HepG2 (cell line): ENCODE data around the gene GNG7. TPM values are rescaled to one million over a fixed set of nuclear protein-coding genes. Genes with fewer than 3 reads are reported as not detected.

ENCODE experiments used
- ADNP ChIP-seq: sonication (generic); formaldehyde crosslinking; IDR thresholded peaks from 2 replicates; pipeline ENCODE4 v1.4.0; 2020; ENCODE audit warnings: missing genetic modification reagents
- ARNT ChIP-seq: fragments of 450-650 bp; IDR thresholded peaks from 2 replicates; pipeline ENCODE4 v1.6.1; 2017
- CENPT ChIP-seq: sonication (generic); formaldehyde crosslinking; IDR thresholded peaks from 2 replicates; pipeline ENCODE4 v1.8.0; 2022; ENCODE audit warnings: low read depth, mild to moderate bottlenecking, moderate library complexity, missing genetic modification reagents
- CREBL2 ChIP-seq: sonication (generic); formaldehyde crosslinking; IDR thresholded peaks from 2 replicates; pipeline ENCODE4 v1.8.1; 2023; ENCODE audit warnings: missing genetic modification reagents, mild to moderate bottlenecking, borderline replicate concordance
- ELF1 ChIP-seq: sonication (generic); formaldehyde crosslinking; IDR thresholded peaks from 2 replicates; pipeline ENCODE4 v1.4.0; 2020; ENCODE audit warnings: missing genetic modification reagents
- GATAD2A ChIP-seq: IDR thresholded peaks from 2 replicates; pipeline ENCODE4 v1.6.1; 2016
- GPN1 ChIP-seq: sonication (generic); formaldehyde crosslinking; IDR thresholded peaks from 2 replicates; pipeline ENCODE4 v1.5.1; 2020; ENCODE audit warnings: missing genetic modification reagents, borderline replicate concordance
- HDAC2 ChIP-seq: sonication (generic); formaldehyde crosslinking; IDR thresholded peaks from 2 replicates; pipeline ENCODE4 v1.4.0; 2020; ENCODE audit warnings: missing genetic modification reagents
- KDM5A ChIP-seq: fragments of 200-600 bp; sonication (generic); IDR thresholded peaks from 2 replicates; pipeline ENCODE4 v1.7.0; 2018; ENCODE audit warnings: antibody characterized with exemption, mild to moderate bottlenecking, low read length, borderline replicate concordance
- MAF1 ChIP-seq: sonication (generic); formaldehyde crosslinking; IDR thresholded peaks from 2 replicates; pipeline ENCODE4 v1.5.0; 2020; ENCODE audit warnings: missing genetic modification reagents, borderline replicate concordance
- MIXL1 ChIP-seq: IDR thresholded peaks from 2 replicates; pipeline ENCODE4 v1.6.1; 2016
- NFIB ChIP-seq: sonication (generic); formaldehyde crosslinking; IDR thresholded peaks from 2 replicates; pipeline ENCODE4 v1.9.0; 2021; ENCODE audit warnings: missing genetic modification reagents, mild to moderate bottlenecking, borderline replicate concordance
- PRMT3 ChIP-seq: sonication (generic); formaldehyde crosslinking; IDR thresholded peaks from 2 replicates; pipeline ENCODE4 v1.8.1; 2022; ENCODE audit warnings: low read depth, mild to moderate bottlenecking, moderate library complexity, missing genetic modification reagents, borderline replicate concordance
- RBM39 ChIP-seq: fragments of 200-400 bp; formaldehyde crosslinking; IDR thresholded peaks from one replicate; pipeline ENCODE4 v1.6.1; 2018; ENCODE audit warnings: antibody characterized with exemption, mild to moderate bottlenecking, low read depth, low read length; ENCODE audit not compliant: poor library complexity, severe bottlenecking
- SAP130 ChIP-seq: IDR thresholded peaks from 2 replicates; pipeline ENCODE4 v1.6.1; 2016; ENCODE audit warnings: low read depth
- STAT6 ChIP-seq: sonication (generic); formaldehyde crosslinking; IDR thresholded peaks from 2 replicates; pipeline ENCODE4 v1.4.0; 2020; ENCODE audit warnings: missing genetic modification reagents, mild to moderate bottlenecking, borderline replicate concordance
- YEATS4 ChIP-seq: sonication (generic); formaldehyde crosslinking; IDR thresholded peaks from 2 replicates; pipeline ENCODE4 v1.4.0; 2020; ENCODE audit warnings: missing genetic modification reagents, borderline replicate concordance
- ZEB1 ChIP-seq: IDR thresholded peaks from 2 replicates; pipeline ENCODE4 v1.6.1; 2012; ENCODE audit warnings: mild to moderate bottlenecking, low read depth, inconsistent platforms; ENCODE audit not compliant: insufficient replicate concordance
- ZFP36 ChIP-seq: fragments of 150-350 bp; IDR thresholded peaks from 2 replicates; pipeline ENCODE4 v1.6.1; 2018; ENCODE audit warnings: borderline replicate concordance, low read length, low read depth; ENCODE audit not compliant: partially characterized antibody
- ZNF3 ChIP-seq: IDR thresholded peaks from 2 replicates; pipeline ENCODE4 v1.7.0; 2017; ENCODE audit warnings: inconsistent platforms
- ZNF329 ChIP-seq: sonication (generic); formaldehyde crosslinking; IDR thresholded peaks from 2 replicates; pipeline ENCODE4 v1.9.0; 2021; ENCODE audit warnings: low read depth, mild to moderate bottlenecking, missing genetic modification reagents
- ZNF331 ChIP-seq: sonication (generic); formaldehyde crosslinking; IDR thresholded peaks from 2 replicates; pipeline ENCODE4 v1.4.0; 2020; ENCODE audit warnings: missing genetic modification reagents
- ZNF383 ChIP-seq: sonication (generic); formaldehyde crosslinking; IDR thresholded peaks from 2 replicates; pipeline ENCODE4 v1.4.0; 2020; ENCODE audit warnings: missing genetic modification reagents, mild to moderate bottlenecking, borderline replicate concordance
- ZNF451 ChIP-seq: sonication (generic); formaldehyde crosslinking; IDR thresholded peaks from 2 replicates; pipeline ENCODE4 v1.5.0; 2020; ENCODE audit warnings: mild to moderate bottlenecking, missing genetic modification reagents
- ZNF558 ChIP-seq: sonication (generic); formaldehyde crosslinking; IDR thresholded peaks from 2 replicates; pipeline ENCODE4 v1.9.0; 2022; ENCODE audit warnings: mild to moderate bottlenecking, missing genetic modification reagents, borderline replicate concordance
- ZNF713 ChIP-seq: sonication (generic); formaldehyde crosslinking; IDR thresholded peaks from 2 replicates; pipeline ENCODE4 v1.4.0; 2020; ENCODE audit warnings: mild to moderate bottlenecking, missing genetic modification reagents
- ZNF776 ChIP-seq: sonication (generic); formaldehyde crosslinking; IDR thresholded peaks from 2 replicates; pipeline ENCODE4 v1.4.0; 2020; ENCODE audit warnings: mild to moderate bottlenecking, missing genetic modification reagents
- ZNF788 ChIP-seq: sonication (generic); formaldehyde crosslinking; IDR thresholded peaks from 2 replicates; pipeline ENCODE4 v1.5.0; 2020; ENCODE audit warnings: mild to moderate bottlenecking, missing genetic modification reagents, borderline replicate concordance
- ZNF792 ChIP-seq: IDR thresholded peaks from 2 replicates; pipeline ENCODE4 v1.6.1; 2016
- ZSCAN21 ChIP-seq: sonication (generic); formaldehyde crosslinking; IDR thresholded peaks from 2 replicates; pipeline ENCODE4 v1.8.0; 2022; ENCODE audit warnings: mild to moderate bottlenecking, missing genetic modification reagents, moderate library complexity, borderline replicate concordance
- ZSCAN22 ChIP-seq: sonication (generic); formaldehyde crosslinking; IDR thresholded peaks from 2 replicates; pipeline ENCODE4 v1.4.0; 2020; ENCODE audit warnings: mild to moderate bottlenecking, missing genetic modification reagents
- polyA plus RNA-seq, 8 experiments: library from polyadenylated mRNA; depleted of rRNA in 3 of 8; stranded (reverse) in 7 of 8; unstranded in 1 of 8; fragments of >200 nt; fragmentation: Illumina TruSeq in 4 of 8; extraction: Trizol in 4 of 8; gene quantifications; 2 replicates each; pipeline versions ENCODE4 v1.2.1 to v1.2.3, GENCODE V29; 2011 to 2016; ENCODE audit warnings: low read depth in 4 of 8, missing spikeins in 1 of 8, mixed read lengths in 1 of 8; ENCODE audit not compliant: insufficient read depth in 1 of 8
- total RNA-seq, 5 experiments: library from RNA; depleted of rRNA; stranded (reverse); fragments of >200 nt; fragmentation: Illumina TruSeq; extraction: Trizol; gene quantifications; 2 replicates each; pipeline ENCODE4 v1.2.3, GENCODE V29; 2016; ENCODE audit warnings: low read depth in 1 of 5

Gene GNG7
- total and polyA plus RNA-seq, 2 of the 13 experiments (the other 11 are each of a cell fraction or from before 2014, with no cell fraction given): 1.4 to 3.3 TPM

- TF ChIP-seq PRMT3 (CRISPR knock-in tag) (no peak), KDM5A (no peak), GPN1 (CRISPR knock-in tag) (no peak), ELF1 (CRISPR knock-in tag) (peak; percentile 41; the same call in 1 of the 2 replicates), RBM39 (peak; percentile 57), ZNF558 (no peak), ZEB1 (peak; percentile 87), STAT6 (CRISPR knock-in tag) (peak; percentile 58; the same call in 1 of the 2 replicates), ZNF713 (CRISPR knock-in tag) (no peak), YEATS4 (CRISPR knock-in tag) (peak; percentile 26; the same call in 1 of the 2 replicates), ZNF792 (CRISPR knock-in tag) (peak; percentile 93), ZNF3 (CRISPR knock-in tag) (no peak), NFIB (CRISPR knock-in tag) (no peak), ZNF788 (CRISPR knock-in tag) (peak; percentile 72; the same call in 1 of the 2 replicates), MAF1 (CRISPR knock-in tag) (no peak), HDAC2 (peak; percentile 87), ZNF383 (CRISPR knock-in tag) (no peak), GATAD2A (CRISPR knock-in tag) (peak; percentile 95), ZSCAN22 (no peak), CENPT (CRISPR knock-in tag) (no peak), MIXL1 (peak; percentile 66; the same call in 1 of the 2 replicates), ADNP (no peak), CREBL2 (CRISPR knock-in tag) (no peak), ZNF451 (CRISPR knock-in tag) (0 out of 2 replicates have a peak, but pooled peaks have one; percentile 59), SAP130 (CRISPR knock-in tag) (peak; percentile 93), ZSCAN21 (CRISPR knock-in tag) (peak; percentile 62; the same call in 1 of the 2 replicates), ZNF329 (CRISPR knock-in tag) (no peak), ZFP36 (no peak), ZNF776 (CRISPR knock-in tag) (no peak), ZNF331 (CRISPR knock-in tag) (peak; percentile 88), ARNT (no peak)
Observed at GRCh38 chr19:2540646-2541454, 161.6 kb downstream of the GNG7 start (continued).
